GM12891 (cell line): ENCODE measurements around the gene DHRS4L2.
A peak's percentile ranks its signal among the peaks of the same experiment; 100 is the strongest.

Experiments
- DNase-seq: peaks from one replicate; pipeline ENCODE4 v3.0.0; 2011; ENCODE audit warnings: low spot score; ENCODE audit not compliant: insufficient read length
- FAIRE-seq: peaks from 2 replicates; lab custom pipeline; 2011; peaks lifted over from hg19 to GRCh38; lab: Jason Lieb, UNC
- PAX5 ChIP-seq: IDR thresholded peaks from 2 replicates; pipeline ENCODE4 v1.6.1; 2011; ENCODE audit warnings: low read length, moderate library complexity, mild to moderate bottlenecking; ENCODE audit not compliant: insufficient read depth, severe bottlenecking
- POLR2A ChIP-seq: IDR thresholded peaks from 2 replicates; pipeline ENCODE4 v1.6.1; 2011; ENCODE audit warnings: low read depth, low read length, control low read depth
- POLR2AphosphoS5 ChIP-seq: IDR thresholded peaks from 2 replicates; pipeline ENCODE4 v1.6.1; 2011; ENCODE audit warnings: low read depth, low read length, control low read depth
- POU2F2 ChIP-seq: IDR thresholded peaks from 2 replicates; pipeline ENCODE4 v1.6.1; 2011; ENCODE audit warnings: low read depth, mild to moderate bottlenecking, control low read depth, low read length, moderate library complexity
- SPI1 ChIP-seq: IDR thresholded peaks from 2 replicates; pipeline ENCODE4 v1.6.1; 2011; ENCODE audit warnings: low read depth, low read length, control low read depth
- TAF1 ChIP-seq: IDR thresholded peaks from 2 replicates; pipeline ENCODE4 v1.6.1; 2011; ENCODE audit warnings: low read depth, low read length, control low read depth

The DHRS4L2 gene

DNA sequence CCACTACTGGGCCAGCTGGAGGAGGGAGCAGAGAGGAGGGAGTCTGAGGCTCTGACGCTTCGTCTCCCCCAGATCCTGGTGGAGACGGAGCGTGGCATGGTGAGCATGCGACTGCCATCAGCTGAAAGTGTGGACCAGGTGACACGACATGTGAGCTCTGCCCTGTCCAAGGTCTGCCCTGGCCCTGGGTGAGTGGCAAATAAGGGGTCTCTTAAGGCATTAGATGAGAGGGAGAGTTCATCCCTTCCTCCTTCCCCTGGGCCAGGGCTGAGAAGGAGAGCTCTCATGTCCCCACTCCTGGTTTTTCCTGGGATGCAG lies 65.6 kb downstream of the DHRS4L2 start:
- TF ChIP-seq PAX5 (no peak), TAF1 (no peak), SPI1 (no peak), POLR2A (no peak), POU2F2 (no peak), POLR2AphosphoS5 (no peak)
- FAIRE-seq (no peak), DNase-seq (peak; percentile 2)

- TF ChIP-seq POU2F2 (no peak), TAF1 (no peak), POLR2AphosphoS5 (no peak), SPI1 (no peak), POLR2A (no peak), PAX5 (no peak)
- FAIRE-seq (no peak), DNase-seq (no peak)
These were observed 65.9 kb downstream of the DHRS4L2 start for GRCh38 chr14:24054646-24055045.
